HG03432 (cell line): Measurements from ENCODE around the gene ADAMTS3.

ENCODE experiments used
- ATAC-seq: cut with Tn5 transposase; IDR thresholded peaks from one replicate; pipeline ENCODE4 v1.9.1; 2021; ENCODE audit warnings: mild to moderate bottlenecking, moderate library complexity; ENCODE audit not compliant: unreplicated experiment

ADAMTS3 gene

DNA sequence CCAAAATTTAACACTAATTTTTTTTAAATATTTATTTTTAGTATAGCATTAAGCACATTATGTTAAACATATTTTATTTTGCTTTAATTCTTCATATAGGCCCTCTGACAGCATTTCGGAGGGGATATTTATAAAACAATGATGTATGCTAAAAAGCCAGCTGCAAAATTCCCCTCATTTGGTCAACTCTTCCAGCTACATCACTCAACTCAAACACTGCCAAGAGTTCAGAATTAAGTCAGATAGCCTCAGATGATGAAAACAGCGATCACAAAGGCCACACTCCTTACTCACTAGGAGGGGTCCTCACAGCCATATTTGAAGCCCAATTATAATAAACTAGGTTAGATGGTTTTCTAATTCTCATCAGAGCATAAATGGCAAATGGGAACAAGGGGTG is 146.6 kb downstream of the ADAMTS3 start:
- ATAC-seq, result no peak

DNA sequence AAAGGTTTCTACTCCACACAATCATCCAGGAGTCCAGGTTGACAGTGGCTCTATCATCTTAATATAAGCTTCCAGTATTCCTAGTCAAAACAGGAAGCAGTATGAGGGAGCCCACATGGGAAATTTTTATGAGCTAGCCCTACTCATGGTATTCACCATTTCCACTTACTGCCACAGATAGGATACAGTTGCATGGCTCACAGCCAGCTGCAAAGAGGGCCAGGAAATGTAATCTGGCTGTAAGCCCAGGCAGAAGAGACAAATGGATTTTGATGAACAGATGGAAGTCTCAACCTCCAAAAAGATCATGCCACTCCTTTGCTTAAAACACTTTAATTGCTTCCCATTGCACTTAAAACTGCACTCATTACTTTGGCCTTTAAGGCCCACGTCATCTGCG is 150.6 kb downstream of the ADAMTS3 start:
- no peak for ATAC-seq

DNA sequence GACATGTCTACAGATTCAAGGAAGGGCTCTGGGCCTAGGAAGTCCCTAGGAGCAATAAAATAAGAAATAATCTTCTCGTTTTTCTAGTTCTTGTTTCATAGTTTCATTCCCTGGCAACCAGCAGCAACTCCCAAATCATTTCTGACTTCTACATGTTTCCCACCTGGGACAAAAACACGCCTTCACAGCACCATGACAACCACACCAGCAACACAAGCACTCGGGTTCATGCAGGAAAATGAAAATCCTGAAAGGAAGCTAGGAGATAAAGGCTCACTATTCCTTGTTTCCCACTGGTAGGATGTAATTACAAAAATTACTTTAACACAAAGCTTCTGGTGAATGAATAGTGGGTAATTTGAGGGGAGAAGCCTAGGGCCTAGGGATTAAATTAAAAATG is 158.9 kb downstream of the ADAMTS3 start:
- ATAC-seq, result no peak

DNA sequence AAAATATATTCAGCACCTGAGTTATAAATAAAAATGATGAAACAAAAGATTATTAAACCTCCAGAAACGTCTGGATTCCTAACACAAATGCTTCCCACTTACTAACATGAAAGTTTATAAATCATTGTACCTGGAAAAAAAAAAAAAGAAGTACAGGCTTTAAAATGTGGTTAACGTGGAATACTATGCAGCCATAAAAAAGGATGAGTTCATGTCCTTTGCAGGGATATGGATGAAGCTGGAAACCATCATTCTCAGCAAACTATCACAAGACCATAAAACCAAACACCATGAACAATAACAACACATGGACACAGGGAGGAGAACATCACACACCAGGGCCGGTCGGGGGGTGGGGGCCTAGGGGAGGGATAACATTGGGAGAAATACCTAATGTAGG is 160.5 kb downstream of the ADAMTS3 start:
- ATAC-seq, result no peak

DNA sequence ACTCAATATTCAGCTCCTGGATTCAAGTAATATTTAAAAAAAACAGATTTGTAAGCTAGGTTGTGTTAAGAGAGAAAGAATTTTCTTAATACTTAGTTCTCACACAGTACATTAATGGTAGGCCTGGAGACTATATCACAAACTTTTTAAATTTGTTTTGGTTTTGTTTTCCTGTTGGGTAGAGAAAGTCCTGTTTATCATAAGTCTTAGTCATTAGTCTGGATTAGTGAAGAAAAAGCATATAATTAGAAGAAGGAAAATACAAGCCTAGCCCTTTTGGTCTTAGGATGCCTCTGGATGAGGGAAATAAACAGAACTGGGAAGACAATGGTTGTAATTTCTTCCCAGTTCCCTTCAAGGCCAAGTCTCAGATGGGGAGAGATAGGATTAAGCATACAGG is 163.6 kb downstream of the ADAMTS3 start:
- ATAC-seq, result no peak

DNA sequence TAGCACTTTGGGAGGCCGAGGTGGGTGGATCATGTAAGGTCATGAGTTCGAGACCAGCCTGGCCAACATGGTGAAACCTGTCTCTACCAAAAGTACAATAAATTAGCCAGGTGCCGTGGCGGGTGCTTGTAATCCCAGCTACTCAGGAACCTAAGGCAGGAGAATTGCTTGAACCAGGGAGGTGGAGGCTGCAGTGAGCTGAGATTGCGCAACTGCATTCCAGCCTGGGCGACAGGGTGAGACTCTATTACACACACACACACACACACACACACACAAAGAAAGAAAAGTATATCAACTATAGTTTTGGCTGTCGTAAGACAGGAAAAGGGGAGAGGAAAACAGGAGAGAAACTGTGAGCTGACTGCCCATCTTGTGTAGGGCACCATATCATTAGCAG is 171.7 kb downstream of the ADAMTS3 start:
- ATAC-seq, result no peak

DNA sequence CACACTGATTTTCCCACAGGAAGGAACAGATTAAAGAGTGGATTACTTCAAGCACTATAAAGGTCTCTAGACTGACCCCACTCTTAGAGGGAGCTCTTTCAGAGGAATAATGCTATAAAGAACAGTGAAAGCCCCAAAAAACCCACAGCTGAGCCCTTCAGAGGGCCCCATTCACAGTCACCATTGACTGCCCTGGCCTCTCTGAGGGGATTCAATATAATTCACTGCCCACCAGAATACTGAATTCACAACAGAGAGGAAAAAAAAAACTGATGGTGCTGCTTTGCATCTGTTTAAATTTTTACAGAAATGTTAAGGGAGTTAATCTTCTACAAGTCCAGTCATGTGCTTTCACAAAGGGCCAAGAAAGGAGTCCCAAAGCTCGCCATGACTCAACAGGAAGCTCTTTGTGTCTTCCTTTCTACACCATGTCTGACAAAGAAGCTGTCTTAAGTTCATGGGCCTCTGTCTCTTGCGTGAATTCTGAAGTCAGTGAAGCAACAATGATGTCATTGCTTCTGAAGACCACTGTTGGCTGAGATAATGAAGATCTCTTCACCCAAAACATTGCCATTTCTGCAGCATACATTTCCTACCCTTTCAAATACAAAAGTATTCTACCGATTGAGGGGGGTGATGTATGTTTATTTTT is 174.9 kb downstream of the ADAMTS3 start:
- ATAC-seq, result no peak

DNA sequence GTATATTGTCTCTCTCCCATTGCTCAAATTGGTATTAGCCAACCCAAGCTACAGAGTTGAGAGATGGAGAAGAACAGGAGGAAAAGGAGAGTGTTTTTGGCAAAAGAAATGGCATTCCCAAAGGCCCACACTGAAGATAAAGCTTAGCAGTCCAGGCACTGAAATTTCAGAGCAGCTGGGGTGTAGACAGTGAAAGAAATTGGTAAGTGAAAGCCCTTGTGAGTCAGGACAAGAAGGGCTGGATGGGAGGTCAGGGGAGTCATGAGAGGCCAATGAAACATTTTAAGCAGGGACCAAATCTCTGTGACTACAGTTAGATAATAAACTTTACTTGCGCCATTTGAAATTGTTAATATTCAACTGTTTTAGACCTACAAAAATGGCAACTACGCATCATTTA is 177.7 kb downstream of the ADAMTS3 start:
- ATAC-seq, result no peak

DNA sequence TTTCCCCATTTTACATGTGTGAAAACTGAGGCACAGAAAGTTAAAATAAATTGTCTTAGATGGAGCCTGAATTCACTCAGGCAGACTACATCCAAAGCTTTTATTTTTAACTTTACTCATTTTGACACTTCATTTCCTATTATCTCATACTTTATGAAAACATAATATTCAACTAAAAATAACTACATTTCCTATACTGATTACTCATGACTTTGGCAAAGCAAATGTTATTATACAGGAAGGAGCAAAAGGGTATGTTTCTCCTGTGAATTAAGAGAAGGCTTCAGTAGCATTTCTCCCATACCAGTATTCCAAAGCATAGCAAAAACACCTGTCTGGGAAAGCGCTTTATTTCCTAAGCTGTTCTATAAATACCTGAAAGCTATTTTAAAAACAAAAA is 178.6 kb downstream of the ADAMTS3 start:
- no peak for ATAC-seq

DNA sequence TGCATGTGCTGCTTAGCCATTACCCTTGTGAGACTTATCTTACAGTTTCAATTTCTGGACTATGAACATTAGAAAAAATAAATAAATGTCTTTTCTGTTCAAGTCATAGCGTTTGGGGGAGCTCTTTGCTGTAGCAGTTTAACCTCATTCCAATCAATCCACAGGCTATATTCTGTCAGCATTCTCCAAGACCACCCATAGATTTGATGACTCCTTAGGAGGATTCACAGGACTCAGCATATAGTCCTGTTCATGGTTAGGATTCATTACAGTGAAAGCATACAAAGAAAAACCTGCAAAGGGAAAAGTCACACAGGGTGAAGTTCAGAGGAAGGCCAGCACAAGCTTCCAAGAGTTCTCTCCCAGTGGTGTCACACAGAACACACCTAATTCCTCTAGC is 180.5 kb downstream of the ADAMTS3 start:
- no peak for ATAC-seq

DNA sequence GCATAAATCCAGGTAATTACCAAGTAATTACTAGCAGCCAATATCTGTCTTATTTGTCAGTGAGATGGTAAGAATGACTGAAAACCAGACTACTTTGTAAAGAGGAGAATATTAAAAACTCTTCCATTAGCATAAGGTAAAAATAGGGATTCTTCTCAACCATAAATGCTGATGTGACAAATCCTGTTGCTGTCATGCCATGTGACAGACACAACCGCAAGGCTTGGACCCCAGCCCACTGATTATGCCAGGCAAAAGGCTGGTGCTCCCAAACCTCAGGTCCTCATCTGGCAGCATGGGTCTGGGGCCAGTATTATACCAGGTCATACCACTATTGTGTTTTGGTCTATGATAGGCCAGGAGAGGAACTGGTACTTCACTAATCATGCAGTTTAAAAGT is 181.1 kb downstream of the ADAMTS3 start:
- ATAC-seq, result no peak

DNA sequence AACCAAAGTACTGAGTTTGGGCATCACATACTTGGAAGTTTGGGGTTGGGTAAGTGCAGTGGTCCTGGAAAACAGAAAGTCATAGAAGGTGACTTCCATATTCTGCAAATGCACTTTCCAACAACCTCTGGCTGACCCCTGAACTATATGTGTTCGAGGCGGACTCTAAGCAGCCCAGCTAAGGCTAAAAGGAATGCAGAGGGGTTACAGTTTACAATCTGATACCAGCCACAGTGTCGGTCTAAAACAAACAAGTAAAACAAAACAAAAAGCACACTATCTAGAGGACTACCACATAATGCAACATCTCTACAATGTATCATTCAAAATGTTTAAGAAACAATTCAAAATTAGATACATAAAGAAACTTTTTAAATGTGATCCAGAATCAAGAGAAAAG is 185.6 kb downstream of the ADAMTS3 start:
- ATAC-seq, result no peak

DNA sequence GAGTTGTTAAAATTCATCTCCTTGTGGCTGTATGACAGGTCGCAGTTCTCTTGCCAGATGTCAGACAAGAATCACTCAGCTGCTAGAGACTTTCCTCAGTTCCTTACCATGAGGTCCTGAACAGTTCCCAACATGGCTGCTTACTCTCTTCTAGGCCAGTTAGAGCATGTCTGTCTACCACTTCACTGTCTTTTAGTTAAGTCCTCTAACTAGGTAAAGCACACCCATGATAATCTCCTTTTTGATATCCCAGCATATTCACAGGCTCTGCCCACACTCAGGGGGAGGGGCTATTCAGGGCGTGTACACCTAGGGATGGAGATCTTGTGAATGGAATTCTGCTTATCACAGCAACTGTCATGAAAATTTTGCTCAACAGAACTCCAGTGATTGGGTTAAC is 190.1 kb downstream of the ADAMTS3 start:
- ATAC-seq, result no peak

DNA sequence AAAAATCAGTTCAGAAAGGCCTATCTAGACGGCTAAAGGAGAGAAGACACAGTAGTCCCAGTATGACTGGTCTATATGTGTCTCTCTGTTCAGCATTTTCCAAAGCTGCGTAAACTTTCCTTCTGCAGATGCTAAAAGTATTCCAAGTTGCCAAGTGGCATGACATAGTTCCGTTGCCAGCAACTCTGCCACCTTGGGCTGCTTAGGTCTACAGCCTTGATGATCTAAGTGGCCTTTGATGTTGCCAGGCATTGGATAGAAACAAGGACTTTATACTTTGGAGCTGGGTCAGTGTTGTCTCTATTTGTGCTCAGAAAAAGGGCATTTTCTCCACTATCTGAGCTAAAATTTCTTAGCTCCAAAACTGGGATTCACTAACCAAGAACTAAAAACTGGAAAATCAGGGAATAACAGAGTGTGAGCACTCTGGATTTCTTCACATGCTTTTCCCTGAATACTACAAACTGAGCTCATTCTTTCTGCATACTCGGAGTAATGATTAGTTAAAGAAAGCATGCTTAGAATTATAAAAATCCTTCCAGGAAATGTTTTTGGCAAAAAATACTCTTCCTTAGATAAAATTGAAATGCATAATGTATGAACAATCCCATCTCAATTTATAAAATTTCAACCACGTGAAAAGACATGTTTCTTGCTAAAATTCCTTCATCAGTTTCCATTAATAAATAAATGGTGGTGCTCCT is 191.4 kb downstream of the ADAMTS3 start:
- ATAC-seq, result no peak

DNA sequence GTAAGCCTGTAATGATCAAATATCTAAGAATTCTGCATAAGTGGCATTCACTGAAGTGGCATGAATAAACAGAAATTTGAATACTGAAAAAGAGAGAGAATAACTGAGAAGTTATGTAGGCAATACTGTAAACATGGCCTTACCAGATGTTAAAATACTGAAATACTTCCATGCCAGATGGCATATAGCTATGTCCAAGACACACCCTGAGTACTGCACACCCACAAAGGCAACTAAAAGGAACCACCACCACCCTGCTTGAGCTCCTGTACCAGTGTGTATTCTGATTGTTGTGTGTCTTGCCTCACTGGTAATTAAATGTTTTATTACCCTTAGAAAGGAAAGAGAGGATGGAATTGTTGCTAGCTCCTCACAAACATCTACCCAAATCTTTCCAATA is 192.1 kb downstream of the ADAMTS3 start:
- ATAC-seq, result no peak

DNA sequence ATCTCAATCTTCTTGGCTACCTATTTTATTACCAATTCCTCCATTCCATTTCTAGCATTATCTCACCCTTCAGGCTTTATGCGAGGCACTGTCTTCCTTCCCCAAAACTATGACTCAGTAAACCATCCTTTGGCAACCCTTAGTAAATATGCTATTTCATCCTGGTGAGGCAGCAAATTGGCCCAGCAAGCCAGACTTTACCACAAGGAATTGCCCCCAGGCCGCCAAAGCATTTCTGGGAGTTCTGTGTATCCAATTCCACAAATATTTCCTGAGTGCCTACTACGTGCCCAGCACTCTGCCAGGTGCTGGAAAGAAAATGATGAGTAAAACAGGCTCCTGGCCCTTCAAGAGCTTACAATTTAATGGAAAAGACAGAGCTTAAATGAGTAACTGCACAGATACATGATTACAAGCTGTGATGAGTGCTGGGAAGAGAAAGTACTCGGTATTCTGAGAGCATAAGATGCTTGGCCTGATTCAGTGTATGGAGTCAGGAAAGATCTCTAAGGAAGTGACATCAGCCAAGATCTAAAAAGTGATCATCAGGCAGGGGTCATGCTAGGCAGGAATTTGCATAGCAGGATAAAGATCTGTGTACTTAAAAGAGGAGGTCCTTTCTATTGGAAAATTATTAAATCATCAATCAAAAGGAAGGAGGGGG is 193.8 kb downstream of the ADAMTS3 start:
- no peak for ATAC-seq

DNA sequence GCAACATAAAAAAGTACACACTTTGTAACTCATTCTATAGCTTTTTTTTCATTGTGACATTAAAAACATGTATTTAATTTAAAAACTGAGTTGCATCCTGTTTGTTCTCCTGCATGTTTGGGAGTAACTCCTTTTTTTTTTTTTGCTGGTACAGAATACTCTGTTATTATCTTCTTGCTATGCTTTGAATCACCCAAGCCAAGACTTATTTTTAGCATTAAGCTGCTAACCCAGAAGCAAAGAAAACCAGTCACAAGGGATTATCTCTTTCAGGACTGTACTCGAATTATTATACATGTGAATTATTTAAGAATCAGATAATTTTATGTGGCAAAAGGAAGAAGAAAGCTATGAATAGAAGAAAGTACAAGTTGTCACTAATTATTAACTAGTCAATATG is 194.9 kb downstream of the ADAMTS3 start:
- no peak for ATAC-seq

DNA sequence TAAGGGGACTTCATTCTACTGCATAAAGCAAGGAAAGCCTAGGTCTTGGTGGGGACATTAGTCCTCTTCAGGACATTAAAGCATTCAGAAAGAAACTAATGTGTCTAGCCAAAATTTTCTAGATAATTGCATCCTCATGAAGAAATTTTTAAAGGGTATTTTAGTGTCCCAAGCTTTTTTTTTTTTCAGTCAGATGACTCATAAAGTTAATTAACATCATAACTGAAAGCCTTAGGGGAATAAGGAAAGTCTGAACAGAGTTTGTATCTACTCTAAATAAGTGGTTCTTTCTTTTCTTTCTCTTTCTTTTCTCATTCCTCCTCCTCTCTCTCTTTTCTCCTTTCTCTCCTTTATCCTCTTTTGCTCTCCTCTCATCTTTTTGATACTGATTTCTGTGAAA is 202.4 kb downstream of the ADAMTS3 start:
- ATAC-seq, result no peak

DNA sequence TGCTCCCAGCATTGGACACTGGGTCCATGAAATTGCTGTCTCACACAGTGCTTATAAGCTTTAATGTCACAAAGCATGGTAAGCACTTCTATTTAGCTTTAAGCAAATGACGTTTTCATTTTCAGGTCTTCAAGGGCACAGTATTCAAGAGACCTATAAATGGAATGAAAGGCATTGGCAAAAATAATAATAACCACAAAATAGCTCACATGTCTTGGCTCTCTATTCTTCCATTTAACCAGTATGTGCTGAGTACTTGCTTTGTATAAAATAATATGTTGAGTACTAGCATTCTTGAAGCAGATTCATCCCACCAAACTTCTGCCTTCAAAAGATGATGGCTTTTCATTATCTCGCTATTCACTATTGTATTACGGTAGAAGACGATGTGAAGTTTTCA is 203.0 kb downstream of the ADAMTS3 start:
- ATAC-seq, result no peak

DNA sequence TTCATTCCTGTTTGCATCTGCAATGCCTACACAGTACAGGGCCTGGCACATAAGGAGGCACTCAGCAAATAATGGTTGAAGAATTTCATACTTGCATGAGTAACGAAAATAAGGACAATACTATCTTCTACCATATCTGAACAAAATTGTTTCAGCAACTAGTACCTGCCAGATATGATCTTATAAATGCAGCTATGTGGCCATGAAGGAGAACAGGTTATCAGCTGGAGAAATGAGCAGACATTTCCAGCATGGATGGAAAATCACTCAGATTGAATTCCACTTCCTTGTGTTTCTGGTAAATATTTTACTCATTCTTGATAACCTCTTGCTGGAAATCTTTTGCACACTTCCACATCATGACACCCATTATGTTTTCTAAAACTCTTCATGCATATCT is 204.0 kb downstream of the ADAMTS3 start:
- ATAC-seq, result no peak

DNA sequence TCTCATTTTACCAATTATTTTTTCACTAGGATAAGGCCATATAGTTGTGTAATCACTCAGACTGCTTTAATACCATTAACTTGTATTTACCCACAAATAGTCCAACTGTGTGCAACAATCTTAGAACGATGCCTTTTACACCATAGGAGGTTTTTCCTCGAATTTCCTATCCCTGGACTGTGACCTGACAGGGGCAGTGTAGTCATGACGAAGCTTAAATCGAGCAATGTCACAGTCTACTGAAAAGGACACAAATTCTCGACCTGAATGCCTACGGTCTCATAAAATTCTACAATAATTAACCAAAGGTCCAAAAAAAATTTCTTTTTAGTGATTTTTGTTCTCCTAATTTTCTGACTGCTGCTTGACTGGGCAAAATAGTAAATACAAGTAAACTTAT is 208.9 kb downstream of the ADAMTS3 start:
- ATAC-seq, result no peak

DNA sequence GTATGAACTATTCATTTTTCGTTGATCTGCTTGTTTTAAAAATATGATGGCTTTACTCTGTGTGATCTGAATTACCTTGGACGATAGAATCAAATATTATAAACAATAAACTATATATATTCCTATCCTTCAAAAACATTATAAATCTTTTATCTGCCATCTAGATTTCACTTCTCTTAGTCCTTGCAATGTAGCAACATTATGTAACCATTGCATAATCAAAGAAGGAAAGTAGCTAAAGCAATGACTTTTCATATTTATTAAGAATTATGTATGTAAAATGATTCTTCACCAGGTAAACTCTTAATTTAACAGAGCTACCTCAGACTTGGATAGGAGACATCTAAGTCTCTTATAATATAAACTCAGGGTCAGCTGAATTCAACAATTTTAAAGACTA is 210.5 kb downstream of the ADAMTS3 start:
- ATAC-seq, result no peak
